ENCODE data around the gene CYBC1.
"Not testable (repeated sequence)": the region's sequence is repeated elsewhere in the genome, so short reads cannot be mapped to it uniquely, and the experiment has no call there.

Gene CYBC1

DNA sequence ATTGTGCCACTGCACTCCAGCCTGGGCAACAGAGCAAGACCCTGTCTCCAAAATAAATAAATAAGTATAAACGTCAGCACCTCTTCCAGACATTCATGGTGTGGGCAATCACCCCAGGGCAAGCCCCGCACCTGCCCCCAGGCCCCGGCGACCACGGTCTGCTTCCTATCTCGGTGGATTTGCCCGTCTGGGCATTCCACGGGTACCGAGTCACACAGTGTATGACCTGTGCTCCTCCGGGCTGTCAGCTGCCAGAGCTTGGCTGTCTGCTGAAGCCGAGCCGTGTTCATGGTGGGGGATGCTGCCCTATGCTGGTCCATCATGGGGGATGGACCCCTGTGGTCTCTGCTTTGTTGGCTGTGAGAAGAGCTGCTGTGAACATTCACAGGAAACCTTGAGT lies 15.4 kb downstream of the CYBC1 start:
- DNase-seq (ENCODE audit: low spot score): peak; percentile 48

DNA sequence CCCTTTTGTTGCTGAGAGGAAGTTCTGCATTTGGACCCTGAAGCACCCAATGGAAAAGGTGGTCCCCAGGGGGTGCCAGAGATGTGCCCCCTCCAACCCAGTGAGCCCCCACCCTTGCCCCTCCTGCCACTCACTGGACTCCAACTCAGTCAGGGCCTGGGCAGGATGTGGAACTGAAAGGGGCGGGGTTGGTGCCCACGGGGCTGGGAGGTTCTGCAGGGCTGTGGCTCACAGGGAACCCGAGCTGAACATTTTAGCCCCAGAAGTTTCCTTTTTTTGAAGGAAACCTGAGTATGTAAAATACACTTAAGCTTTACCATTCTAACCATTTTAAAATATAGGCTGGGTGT lies 16.4 kb downstream of the CYBC1 start:
- no peak for DNase-seq (ENCODE audit: low spot score)

DNA sequence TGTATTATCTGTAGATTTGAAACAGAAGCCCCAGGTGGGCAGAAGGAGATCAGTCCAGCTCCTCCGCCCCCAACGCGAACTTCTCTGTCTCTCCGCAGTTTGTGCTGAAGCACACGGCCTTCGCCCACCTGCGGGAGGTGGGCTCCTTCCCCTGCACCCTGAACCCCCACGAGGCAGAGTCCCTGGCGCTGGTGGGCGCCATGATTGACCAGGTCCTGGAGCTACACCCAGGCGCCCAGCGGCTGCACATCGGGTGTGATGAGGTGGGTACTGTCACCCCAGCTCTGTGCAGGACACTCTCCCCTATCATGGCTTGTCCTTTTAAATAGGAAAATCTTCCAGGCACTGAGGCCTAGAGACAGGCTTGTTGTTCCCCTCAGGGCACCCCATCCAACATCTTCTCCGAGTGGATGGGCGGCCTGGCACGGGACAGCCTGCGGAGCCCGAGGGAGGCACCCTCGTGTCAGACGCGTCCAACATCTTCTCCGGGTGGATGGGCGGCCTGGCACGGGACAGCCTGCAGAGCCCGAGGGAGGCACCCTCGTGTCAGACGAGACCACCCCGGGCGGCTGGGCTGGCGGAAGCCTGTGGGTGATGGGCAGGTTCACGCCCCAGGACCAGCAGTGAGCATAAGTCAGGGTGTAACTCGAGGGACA lies 16.9 kb downstream of the CYBC1 start:
- DNase-seq (ENCODE audit: low spot score): no peak

DNA sequence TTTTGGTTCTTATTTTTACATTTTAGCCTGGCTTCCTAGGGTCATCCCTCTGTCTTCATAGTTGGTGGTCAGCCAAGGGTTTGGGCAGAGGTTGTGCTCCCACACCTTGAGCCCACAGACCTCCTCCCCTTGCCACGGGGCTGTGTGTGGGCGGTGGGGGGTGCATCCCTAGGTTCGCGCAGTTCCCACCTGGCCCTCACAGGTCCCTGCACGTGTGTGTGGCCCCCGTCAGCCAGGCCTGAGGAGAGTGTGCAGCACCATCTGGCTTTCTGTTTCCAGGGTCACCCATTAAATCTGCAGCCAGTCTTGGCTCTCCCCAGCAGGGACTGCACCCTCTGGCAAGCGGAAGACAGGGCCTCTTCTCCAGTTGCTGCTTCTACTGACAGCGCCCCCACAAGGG lies 18.5 kb downstream of the CYBC1 start:
- no peak for DNase-seq (ENCODE audit: low spot score)

DNA sequence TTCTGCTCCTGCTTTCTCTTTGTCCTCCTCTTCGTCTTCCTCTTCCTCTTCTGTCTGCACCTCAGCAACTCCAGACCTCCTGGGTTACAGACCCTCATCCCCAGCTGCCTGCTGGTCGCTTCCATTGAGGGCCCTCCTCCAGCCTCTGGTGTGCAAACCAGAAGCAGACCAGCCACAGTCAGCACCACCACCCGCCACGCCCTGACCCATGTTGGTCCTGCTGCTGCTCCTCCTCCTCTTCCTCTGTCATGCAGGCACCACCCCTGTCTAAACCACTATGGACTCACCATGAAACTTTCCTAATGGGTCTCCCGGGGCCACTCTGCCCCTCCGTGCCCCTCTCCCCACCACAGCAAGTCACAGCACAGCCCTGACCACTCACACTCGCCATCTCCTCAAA lies 20.7 kb downstream of the CYBC1 start:
- no peak for DNase-seq (ENCODE audit: low spot score)

DNA sequence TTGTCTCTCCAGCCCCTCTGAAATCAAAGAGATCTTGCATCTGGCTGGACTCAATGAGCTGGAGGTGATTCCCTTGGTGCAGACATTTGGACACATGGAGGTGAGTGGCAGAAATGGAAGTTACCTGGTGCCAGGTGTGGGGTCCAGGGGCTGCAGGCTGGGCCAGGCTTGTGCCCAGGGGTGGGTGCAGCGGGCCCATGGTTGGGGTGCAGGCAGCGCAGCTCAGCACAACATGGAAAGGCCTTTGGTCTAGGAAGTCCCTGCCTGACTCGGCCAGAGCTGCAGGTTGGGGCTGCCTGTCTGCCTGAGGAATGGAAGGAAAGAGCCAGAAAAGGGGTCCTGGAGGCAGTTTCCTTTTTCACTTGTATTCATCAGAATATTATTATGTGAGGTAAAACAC lies 22.0 kb downstream of the CYBC1 start:
- DNase-seq (ENCODE audit: low spot score): no peak

DNA sequence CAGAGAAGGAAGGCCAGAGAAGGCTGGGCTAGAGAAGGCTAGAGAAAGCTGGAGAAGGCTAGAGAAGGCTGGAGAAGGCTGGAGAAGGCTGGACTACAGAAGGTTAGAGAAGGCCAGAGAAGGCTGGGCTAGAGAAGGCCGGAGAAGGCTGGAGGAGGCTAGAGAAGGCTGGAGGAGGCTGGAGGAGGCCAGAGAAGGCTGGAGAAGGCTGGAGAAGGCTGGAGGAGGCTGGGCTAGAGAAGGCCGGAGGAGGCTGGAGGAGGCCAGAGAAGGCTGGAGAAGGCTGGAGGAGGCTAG lies 25.7 kb downstream of the CYBC1 start:
- DNase-seq (ENCODE audit: low spot score): no peak

DNA sequence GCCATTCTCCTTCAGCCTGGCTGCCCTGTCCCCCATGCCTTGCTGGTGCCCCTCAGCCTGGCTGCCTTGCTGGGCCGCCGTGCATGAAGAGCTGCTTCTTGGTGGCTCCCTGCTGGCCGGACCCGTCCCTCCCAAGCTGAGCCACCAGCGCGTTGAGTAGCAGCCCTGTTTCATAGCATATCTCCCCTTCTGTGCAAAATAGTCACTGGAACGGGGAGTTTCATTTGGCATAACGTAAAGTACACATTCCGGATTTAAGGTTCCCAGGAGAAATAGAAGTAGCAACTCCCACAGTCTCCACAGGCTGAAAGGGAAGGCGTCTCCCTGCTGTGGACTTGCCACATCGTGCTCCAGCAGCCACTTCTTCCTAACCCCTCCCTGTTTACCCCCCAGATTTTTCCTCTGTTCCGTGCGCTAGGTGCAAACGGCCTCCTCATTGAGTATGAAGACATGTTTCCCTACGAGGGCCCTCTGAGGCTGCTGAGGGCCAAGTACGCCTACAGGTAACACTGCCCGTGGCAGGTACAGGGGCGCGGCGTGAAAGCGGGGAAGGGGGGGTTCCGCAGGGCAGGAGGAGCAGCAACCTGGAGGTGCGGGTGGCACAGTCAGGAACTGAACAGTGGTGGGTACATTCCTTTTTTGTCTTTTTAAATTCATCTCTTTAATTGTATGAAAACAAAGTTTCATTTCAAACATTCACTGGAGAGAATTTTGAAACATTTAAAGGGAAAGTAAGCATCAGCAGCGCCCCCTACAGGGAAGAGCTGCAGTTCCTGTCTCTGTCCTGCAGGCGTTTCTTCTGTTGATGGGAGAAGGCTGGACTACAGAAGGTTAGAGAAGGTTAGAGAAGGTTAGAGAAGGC lies 26.3 kb downstream of the CYBC1 start:
- peak; percentile 50 for DNase-seq (ENCODE audit: low spot score)

DNA sequence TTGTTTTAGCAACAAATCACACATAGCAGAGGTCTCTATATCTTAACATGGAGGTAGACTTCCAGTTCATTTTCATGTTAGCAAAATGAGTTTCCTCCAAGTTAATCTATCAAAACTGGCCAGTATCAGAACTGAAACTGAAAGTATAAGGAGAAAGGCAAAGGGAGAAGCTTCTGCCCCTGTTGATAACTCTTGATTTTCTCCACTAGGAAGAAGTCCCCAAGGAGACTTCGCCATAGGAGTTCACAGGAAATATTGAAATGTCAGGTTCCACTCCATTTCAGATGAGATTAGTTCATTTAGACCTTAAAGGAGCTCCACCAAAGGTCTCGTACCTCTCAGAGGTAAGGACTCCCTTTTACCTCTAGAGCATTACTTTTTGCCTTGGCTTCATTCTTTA lies 31.0 kb downstream of the CYBC1 start:
- peak; percentile 35 for DNase-seq (ENCODE audit: low spot score)

DNA sequence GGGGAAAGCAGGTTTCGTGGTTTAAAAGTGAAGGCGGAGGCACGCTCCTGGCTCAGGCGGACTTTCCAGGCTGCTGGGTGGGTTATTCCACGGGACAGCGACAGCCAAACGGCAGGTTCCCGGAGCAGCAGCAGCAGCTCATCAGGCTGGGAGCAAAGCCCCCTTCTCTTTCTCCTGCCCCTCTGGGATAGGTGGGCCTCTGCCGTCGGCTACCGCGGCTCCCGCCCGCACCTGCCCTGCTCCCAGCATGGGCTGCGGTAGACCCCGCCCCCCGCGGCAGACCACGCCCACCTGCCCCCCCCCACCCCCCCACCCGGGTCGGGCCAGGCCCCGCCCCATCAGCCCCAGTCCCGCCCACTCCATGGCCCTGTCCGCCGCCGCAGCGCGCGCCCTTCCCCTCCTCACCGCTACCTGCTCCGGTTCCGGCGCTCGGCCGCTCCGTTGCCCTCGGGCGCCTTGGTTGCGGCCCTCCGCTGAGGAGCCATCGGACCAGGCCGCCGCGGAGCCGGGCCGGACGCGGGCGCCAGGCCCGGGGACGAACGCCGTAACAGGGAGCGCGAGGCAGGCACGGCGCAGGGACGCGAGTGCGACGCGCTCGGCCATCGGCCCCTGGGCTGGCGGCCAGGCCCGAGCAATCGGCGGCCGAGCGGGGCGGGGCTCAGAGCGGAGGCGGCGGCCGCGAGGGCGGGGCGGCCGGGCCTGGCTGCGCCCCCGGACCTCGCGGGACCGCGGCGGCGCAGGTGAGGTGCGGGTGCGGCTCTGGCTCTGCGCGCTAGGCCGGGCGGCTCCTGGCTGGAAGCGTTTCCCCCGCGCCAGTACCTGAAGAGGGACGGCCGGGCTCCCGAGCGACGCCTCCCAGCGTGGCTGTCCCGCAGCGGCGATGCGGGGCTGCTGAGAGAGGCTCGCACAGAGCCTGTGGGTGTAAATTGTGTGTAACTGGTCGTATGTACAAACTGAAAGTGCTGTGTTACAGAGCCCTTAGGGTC lies 32.3 kb downstream of the CYBC1 start, which contains the start of the genes HEXD and OGFOD3:
Gene HEXD (plus strand): TSS at position 347 of the 986 bp plus-strand sequence. CDS start 1,453 bp downstream, outside the sequence.
Gene OGFOD3 (minus strand): TSS at position 586 of the 986 bp plus-strand sequence. CDS start 101 bp downstream, at position 485.
- peak; percentile 97 for DNase-seq (ENCODE audit: low spot score)

DNA sequence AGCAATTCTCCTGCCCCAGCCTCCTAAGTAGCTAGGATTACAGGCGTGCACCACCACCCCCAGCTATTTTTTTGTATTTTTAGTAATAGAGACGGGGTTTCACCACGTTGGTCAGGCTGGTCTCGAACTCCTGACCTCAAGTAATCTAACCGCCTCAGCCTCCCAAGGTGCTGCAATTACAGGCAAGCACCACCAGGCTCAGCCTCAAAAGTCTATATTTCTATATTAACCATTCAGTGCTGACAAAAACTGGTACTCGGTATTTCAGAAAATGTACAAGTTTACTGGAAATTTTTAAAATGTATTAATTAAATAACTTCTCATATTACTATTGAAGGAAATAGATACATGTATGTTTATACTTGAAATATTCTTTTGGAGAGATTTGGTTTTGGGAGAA lies 33.8 kb downstream of the CYBC1 start:
- DNase-seq (ENCODE audit: low spot score): no peak

DNA sequence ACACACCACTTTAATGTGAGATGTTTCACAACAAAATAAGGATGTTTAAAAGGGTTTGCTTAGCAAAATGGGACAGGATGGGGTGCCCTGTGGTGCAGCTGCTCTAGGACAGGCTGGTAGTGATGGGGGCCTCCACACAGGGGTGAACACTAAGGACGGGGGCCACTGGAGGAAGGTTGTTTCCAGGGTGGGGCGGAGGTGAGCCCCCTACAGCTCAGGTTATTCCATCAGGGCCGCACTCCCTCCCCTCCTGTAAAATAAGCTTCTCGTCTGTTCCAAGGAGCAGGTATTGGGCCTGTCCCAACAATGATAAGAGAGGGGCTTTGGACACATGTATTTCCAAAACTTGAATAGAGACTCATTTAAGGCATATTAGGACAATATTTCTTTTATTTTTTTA lies 34.3 kb downstream of the CYBC1 start:
- DNase-seq (ENCODE audit: low spot score): no peak

DNA sequence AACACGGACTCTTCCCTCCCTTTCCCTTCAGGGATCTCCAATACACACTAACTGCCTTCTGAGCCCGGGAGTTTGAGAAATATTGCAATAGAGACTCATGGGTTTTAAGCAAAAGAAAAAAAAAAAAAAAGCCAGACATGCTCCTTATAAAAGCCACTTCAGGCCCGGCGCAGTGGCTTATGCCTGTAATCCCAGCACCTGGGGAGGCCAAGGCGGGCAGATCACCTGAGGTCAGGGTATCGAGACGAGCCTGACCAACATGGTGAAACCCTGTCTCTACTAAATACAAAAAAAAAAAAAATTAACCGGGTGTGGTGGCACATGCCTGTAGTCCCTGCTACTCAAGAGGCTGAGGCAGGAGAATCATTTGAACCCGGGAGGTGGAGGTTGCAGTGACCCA lies 34.8 kb downstream of the CYBC1 start:
- no peak for DNase-seq (ENCODE audit: low spot score)

DNA sequence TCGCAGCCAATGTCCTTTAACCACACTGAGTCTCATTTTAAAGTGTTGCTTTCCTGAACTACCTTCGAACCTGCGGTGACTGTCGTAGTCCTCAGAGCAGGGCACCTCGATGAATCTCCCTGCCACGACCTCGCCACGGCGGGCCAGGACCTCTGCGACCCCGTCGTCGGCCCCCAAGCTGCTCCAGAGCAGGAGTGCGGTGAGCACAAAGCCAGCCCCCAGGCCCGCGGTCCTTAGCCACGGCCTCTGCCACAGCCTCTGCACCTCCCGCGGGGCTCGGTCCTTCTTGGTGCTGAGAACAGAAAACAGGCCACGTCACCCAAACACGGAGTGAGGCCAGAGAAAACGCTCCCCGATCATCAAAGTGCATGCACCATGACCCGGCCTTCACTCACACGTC lies 35.2 kb downstream of the CYBC1 start:
- no peak for DNase-seq (ENCODE audit: low spot score)

DNA sequence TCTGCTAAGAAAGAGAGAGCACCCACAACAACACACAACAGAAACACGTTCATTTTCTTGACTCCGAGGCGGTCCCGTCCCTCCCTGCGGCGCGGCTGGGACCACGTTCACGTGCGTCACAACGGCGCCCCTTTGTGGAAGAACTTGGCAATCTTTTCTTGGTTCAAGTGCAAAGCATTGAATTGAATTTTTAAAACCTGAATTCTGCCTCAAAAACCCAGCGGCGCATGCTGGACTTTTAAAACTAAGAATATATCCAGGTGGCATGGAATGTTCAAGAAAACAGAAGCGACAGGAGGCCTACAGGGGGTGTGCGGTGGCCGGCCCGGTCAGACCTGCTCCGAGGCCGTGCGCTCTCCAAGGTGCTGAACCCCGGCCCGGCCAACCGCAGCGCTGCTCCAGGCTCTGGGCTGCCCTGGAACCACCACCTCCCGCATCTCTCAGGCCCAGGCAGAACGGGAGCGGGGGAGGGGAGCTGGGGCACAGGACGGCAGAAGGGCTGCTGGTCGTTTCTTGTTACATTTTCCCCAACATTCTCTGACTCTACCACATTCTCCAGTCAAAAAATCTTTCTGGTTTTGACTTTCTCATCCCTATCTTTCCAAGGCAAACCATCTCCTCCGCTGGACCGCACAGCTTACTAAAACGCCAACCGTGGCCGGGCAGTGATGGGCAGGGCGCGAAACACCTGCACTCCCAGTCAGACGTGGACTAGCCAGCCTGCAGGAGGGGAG lies 35.8 kb downstream of the CYBC1 start:
- DNase-seq (ENCODE audit: low spot score): peak; percentile 88

DNA sequence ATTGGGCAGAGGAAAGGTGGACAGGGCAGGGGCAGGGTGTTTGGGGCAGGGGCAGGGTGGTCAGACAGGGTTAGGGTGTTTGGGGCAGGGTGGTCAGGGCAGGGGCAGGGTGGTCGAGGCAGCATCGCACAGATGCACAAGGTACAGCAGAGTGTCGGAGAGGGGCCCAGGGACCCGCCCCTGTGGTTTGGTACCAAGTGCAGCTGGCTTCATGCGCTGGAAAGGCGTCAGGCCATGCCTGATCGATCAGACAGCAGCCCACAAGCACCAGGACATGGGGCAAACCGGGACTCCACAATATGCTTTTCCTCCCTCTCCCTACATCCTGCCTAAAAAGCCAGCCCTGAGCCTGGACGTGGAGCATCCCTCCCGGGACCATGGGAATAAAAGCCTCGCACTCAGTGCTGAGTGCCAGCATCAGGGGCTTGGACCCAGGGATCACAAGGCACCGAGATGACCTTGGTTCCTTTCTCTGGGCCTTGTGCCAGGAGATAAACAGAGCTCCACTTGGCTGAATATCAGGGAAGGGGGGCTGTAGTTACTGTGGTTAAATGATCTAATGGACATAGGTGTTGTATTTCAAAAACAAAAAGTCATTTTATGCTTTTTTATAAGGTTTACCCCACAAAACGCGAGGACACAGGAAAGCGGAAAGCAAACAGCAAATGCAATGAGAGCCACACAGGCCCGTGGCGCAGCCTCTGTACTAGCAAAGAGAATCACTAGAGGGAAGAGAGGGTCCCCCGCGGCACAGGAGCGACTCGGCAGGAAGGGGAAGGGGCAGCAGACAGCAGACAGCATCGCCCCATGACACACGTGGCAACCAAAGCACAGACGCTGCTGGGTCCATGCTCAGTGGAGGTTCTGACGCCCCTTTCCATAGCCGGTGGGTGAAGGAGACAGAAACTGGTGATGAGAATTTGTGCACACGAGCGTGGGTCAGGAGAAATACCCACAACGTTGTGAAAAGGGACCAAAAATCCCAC lies 37.7 kb downstream of the CYBC1 start:
- no peak for DNase-seq (ENCODE audit: low spot score)

DNA sequence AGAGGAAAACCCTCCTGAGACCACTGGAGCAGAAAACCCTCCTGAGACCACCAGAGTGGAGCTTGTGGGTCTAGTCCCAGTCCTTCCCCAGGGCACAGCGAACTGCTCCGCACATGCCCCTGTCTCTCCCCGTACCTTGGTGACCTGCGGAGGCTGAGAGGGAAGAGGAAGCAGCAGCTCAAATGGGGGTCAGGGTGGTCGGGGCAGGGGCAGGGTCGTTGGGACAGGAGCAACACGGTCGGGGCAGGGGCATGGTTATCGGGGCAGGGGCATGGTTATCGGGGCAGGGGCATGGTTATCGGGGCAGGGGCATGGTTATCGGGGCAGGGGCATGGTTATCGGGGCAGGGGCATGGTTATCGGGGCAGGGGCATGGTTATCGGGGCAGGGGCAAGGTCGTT lies 38.5 kb downstream of the CYBC1 start:
- not testable (repeated sequence) for DNase-seq (ENCODE audit: low spot score)

DNA sequence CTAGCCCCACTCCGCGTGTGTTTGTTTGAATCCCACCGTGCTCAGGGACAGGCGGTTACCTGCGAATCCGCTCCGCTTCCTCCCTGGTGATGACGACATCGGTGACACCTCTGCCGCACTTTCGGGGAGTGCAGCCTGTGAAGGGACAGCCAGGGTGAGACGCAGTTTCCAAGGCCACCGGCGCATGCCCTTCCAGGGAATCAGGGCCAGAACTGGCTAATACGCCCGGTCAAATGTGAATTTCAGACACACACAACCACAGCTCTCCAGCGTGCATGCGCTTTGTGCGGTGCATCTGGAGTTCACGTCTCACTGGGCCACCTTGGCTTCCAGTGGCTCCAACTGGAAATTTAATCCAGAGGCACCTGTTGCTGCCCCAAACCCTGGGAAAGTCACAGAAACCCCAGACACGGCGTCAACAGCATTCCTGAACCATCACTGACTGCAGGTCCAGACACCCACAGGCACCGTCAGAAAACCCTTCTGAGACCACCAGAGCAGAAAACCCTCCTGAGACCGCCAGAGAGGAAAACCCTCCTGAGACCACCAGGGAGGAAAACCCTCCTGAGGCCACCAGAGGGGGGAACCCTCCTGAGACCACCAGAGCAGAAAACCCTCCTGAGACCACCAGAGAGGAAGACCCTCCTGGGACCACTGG lies 39.0 kb downstream of the CYBC1 start:
- DNase-seq (ENCODE audit: low spot score): no peak

DNA sequence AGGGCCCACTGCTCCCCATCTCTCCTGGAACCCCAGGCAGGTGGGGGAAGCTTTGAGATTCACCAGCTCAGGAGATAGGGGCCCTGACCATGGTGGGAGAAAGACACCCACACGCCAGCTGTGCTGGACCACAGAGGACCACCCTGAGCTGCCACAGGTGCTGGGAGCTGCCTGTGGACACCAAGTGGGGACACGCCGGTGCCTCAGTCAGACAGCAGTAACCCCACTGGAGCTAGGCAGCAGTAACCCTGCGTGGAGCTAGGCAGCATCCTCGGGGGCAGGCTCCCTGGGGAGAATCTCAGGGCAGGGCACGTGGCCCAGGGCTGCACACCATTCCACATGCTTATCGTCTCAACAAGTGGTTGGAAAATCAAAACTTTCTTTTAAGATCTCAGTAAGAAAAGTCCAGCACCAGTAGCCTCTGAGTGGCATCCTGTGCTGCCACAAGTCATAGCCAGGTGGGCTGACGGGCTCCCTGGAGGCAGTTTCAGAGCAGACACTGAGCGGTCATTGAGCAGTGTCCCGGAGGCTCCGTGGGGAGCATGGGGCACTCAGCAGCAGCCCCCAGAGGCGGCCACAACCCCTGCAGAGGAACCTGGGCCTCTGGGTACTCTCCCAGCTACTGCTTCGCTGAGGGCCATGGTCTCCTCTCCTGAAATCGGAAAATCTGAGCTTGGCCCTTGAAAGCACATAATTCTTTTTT lies 40.4 kb downstream of the CYBC1 start:
- no peak for DNase-seq (ENCODE audit: low spot score)

Data from hepatic stellate cell (primary cell).